Measurements from ENCODE around the gene ANKLE2.
"Not testable (repeated sequence)": the region's sequence is repeated elsewhere in the genome, so short reads cannot be mapped to it uniquely, and the experiment has no call there.

ANKLE2 gene

GRCh38 chr12:132776816-132777568 is 15.4 kb upstream of the ANKLE2 start:
- no peak for DNase-seq

- not testable (repeated sequence) for DNase-seq
Measured at GRCh38 chr12:132776230-132776625, 14.6 kb upstream of the ANKLE2 start.

GRCh38 chr12:132775502-132776229 is 14.0 kb upstream of the ANKLE2 start:
- no peak for DNase-seq

GRCh38 chr12:132774646-132775275 is 13.1 kb upstream of the ANKLE2 start:
- no peak for DNase-seq

GRCh38 chr12:132774159-132774558 is 12.5 kb upstream of the ANKLE2 start:
- DNase-seq: no peak

- DNase-seq: no peak
Measured at GRCh38 chr12:132773077-132773955, 11.7 kb upstream of the ANKLE2 start.

- no peak for DNase-seq
Measured at GRCh38 chr12:132772606-132773005, 11.0 kb upstream of the ANKLE2 start.

- DNase-seq: no peak
Measured at GRCh38 chr12:132771126-132771838, 9.7 kb upstream of the ANKLE2 start.

GRCh38 chr12:132766380-132767085 is 4.9 kb upstream of the ANKLE2 start:
- no peak for DNase-seq

GRCh38 chr12:132765361-132765760 is 3.7 kb upstream of the ANKLE2 start:
- no peak for DNase-seq

- no peak for DNase-seq
Measured at GRCh38 chr12:132764231-132764630, 2.6 kb upstream of the ANKLE2 start.

- peak; percentile 86 for DNase-seq
Measured at GRCh38 chr12:132761921-132762583, 420 bp upstream of the ANKLE2 start.

- no peak for DNase-seq
Measured at GRCh38 chr12:132759359-132759758, 2.3 kb downstream of the ANKLE2 start.

- DNase-seq: not testable (repeated sequence)
Measured at GRCh38 chr12:132758825-132759224, 2.8 kb downstream of the ANKLE2 start.

GRCh38 chr12:132754160-132754932 is 7.3 kb downstream of the ANKLE2 start:
- DNase-seq: no peak

GRCh38 chr12:132753670-132754069 is 8.0 kb downstream of the ANKLE2 start:
- DNase-seq: not testable (repeated sequence)

- DNase-seq: no peak
Measured at GRCh38 chr12:132748319-132748718, 13.3 kb downstream of the ANKLE2 start.

GRCh38 chr12:132747896-132748295 is 13.7 kb downstream of the ANKLE2 start:
- no peak for DNase-seq

GRCh38 chr12:132747395-132747794 is 14.2 kb downstream of the ANKLE2 start:
- no peak for DNase-seq

GRCh38 chr12:132746613-132747012 is 15.0 kb downstream of the ANKLE2 start:
- DNase-seq: no peak

Measured in activated CD4-positive, CD25-positive, alpha-beta regulatory T cell treated with anti-CD3 and anti-CD28 coated beads, Interleukin-2, amount 50 U/mL, for 72 hours (primary cell).